ENCODE data around the gene SPACA1. TPM values are rescaled to one million over a fixed set of nuclear protein-coding genes. Genes with fewer than 3 reads are reported as not detected.

Gene SPACA1
- polyA plus RNA-seq, 1 experiment: not detected

- Histone ChIP-seq H3K4me3 (ENCODE audit: low read depth, low read length) (no peak overlapping the region), H3K27ac (ENCODE audit: low read depth, low read length) (no peak overlapping the region), H3K9me3 (ENCODE audit: control insufficient read depth, insufficient read depth, low read length) (no peaks in the 10 kb centered on the region), H3K27me3 (ENCODE audit: control insufficient read depth, insufficient read depth, low read length) (no peaks in the 10 kb centered on the region)
- ChIA-PET CTCF (no interaction called here), POLR2A (no interaction called here)
- no peak for DNase-seq (ENCODE audit: low read depth, low spot score)
- no peak for TF ChIP-seq CTCF (IDR thresholded peaks at IDR 0.05; ENCODE audit: low read depth, low read length)
Measured at GRCh38 chr6:88077305-88077704, 29.7 kb downstream of the SPACA1 start.

GRCh38 chr6:88086792-88087191 lies 39.2 kb downstream of the SPACA1 start:
- ChIA-PET POLR2A (no interaction called here), CTCF (no interaction called here)
- H3K9me3 ChIP-seq (ENCODE audit: control insufficient read depth, insufficient read depth, low read length): no peaks in the 10 kb centered on the region
- no peaks in the 10 kb centered on the region for H3K27me3 ChIP-seq (ENCODE audit: control insufficient read depth, insufficient read depth, low read length)
- TF ChIP-seq CTCF (IDR thresholded peaks at IDR 0.05; ENCODE audit: low read depth, low read length): no peak
- no peak for DNase-seq (ENCODE audit: low read depth, low spot score)
- no peak overlapping the region for H3K27ac ChIP-seq (ENCODE audit: low read depth, low read length)
- no peak overlapping the region for H3K4me3 ChIP-seq (ENCODE audit: low read depth, low read length)

- Histone ChIP-seq H3K4me3 (ENCODE audit: low read depth, low read length) (no peak overlapping the region), H3K9me3 (ENCODE audit: control insufficient read depth, insufficient read depth, low read length) (no peaks in the 10 kb centered on the region), H3K27ac (ENCODE audit: low read depth, low read length) (no peak overlapping the region), H3K27me3 (ENCODE audit: control insufficient read depth, insufficient read depth, low read length) (no peaks in the 10 kb centered on the region)
- ChIA-PET POLR2A (no interaction called here), CTCF (interaction anchor here (1.2 kb wide), 1 partner anchor 21 kb away, joined by 3 read pairs; no protein-coding TSS in a partner anchor)
- DNase-seq (ENCODE audit: low read depth, low spot score): no peak
- no peak for TF ChIP-seq CTCF (IDR thresholded peaks at IDR 0.05; ENCODE audit: low read depth, low read length)
Measured at GRCh38 chr6:88089708-88090107, 42.1 kb downstream of the SPACA1 start.

GRCh38 chr6:88105741-88106340 lies 58.2 kb downstream of the SPACA1 start:
- no peak for TF ChIP-seq CTCF (IDR thresholded peaks at IDR 0.05; ENCODE audit: low read depth, low read length)
- ChIA-PET POLR2A (no interaction called here), CTCF (no interaction called here)
- DNase-seq (ENCODE audit: low read depth, low spot score): no peak
- Histone ChIP-seq H3K4me3 (ENCODE audit: low read depth, low read length) (no peak overlapping the region), H3K27ac (ENCODE audit: low read depth, low read length) (no peak overlapping the region), H3K9me3 (ENCODE audit: control insufficient read depth, insufficient read depth, low read length) (no peaks in the 10 kb centered on the region), H3K27me3 (ENCODE audit: control insufficient read depth, insufficient read depth, low read length) (no peaks in the 10 kb centered on the region)

- no peak for DNase-seq (ENCODE audit: low read depth, low spot score)
- no peak for TF ChIP-seq CTCF (IDR thresholded peaks at IDR 0.05; ENCODE audit: low read depth, low read length)
- H3K27me3 ChIP-seq (ENCODE audit: control insufficient read depth, insufficient read depth, low read length): no peaks in the 10 kb centered on the region
- ChIA-PET CTCF (no interaction called here), POLR2A (no interaction called here)
- H3K27ac ChIP-seq (ENCODE audit: low read depth, low read length): no peak overlapping the region
- H3K4me3 ChIP-seq (ENCODE audit: low read depth, low read length): no peak overlapping the region
- no peaks in the 10 kb centered on the region for H3K9me3 ChIP-seq (ENCODE audit: control insufficient read depth, insufficient read depth, low read length)
Measured at GRCh38 chr6:88107241-88107640, 59.6 kb downstream of the SPACA1 start.

All from AG04450 (cell line).